KMS-11 (cell line): Measurements from ENCODE around the gene FPR1.

Experiments used
- H2AFZ ChIP-seq: fragments of 200-600 bp; sonication (generic); 2 replicates; pipeline ENCODE4 v1.6.1; 2016; ENCODE audit warnings: antibody characterized with exemption, mixed run types, low read depth
- H3K27ac ChIP-seq: fragments of 200-600 bp; sonication (generic); 2 replicates; pipeline ENCODE4 v1.6.1; 2016; ENCODE audit warnings: mild to moderate bottlenecking, mixed run types
- H3K27me3 ChIP-seq: fragments of 200-600 bp; sonication (generic); 2 replicates; pipeline ENCODE4 v1.6.1; 2017; ENCODE audit warnings: mild to moderate bottlenecking, low read depth, mixed run types, moderate library complexity; ENCODE audit not compliant: insufficient read depth
- H3K36me3 ChIP-seq: fragments of 200-600 bp; sonication (generic); 2 replicates; pipeline ENCODE4 v1.6.1; 2017; ENCODE audit warnings: mild to moderate bottlenecking, mixed run types; ENCODE audit not compliant: insufficient read depth
- H3K4me1 ChIP-seq: fragments of 200-600 bp; sonication (generic); 2 replicates; pipeline ENCODE4 v1.6.1; 2016; ENCODE audit warnings: mild to moderate bottlenecking, low read depth, mixed run types; ENCODE audit not compliant: poor library complexity, severe bottlenecking
- H3K4me2 ChIP-seq: fragments of 200-600 bp; sonication (generic); 2 replicates; pipeline ENCODE4 v1.7.0; 2016; ENCODE audit warnings: mild to moderate bottlenecking, mixed run types
- H3K4me3 ChIP-seq: fragments of 200-600 bp; sonication (generic); IDR thresholded peaks from 2 replicates; pipeline ENCODE4 v1.6.1; 2017; ENCODE audit warnings: low read depth, low read length, mixed read lengths; ENCODE audit not compliant: insufficient read depth
- H3K79me2 ChIP-seq: fragments of 200-600 bp; sonication (generic); 2 replicates; pipeline ENCODE4 v1.6.1; 2016; ENCODE audit warnings: low read depth, mixed run types; ENCODE audit not compliant: insufficient read depth
- H3K9ac ChIP-seq: fragments of 200-600 bp; sonication (generic); 2 replicates; pipeline ENCODE4 v1.6.1; 2016; ENCODE audit warnings: mild to moderate bottlenecking, mixed run types
- H4K20me1 ChIP-seq: fragments of 200-600 bp; sonication (generic); 2 replicates; pipeline ENCODE4 v1.6.1; 2016; ENCODE audit warnings: mild to moderate bottlenecking, mixed run types; ENCODE audit not compliant: insufficient read depth
- TF ChIP-seq, protein P1 (sequence below): fragments of 200-600 bp; sonication (generic); conservative IDR thresholded peaks from 2 replicates; pipeline ENCODE4 v1.6.1; 2017; ENCODE audit warnings: low read depth, mild to moderate bottlenecking, antibody characterized with exemption, low read length, moderate library complexity, mixed read lengths

The FPR1 gene, protein sequence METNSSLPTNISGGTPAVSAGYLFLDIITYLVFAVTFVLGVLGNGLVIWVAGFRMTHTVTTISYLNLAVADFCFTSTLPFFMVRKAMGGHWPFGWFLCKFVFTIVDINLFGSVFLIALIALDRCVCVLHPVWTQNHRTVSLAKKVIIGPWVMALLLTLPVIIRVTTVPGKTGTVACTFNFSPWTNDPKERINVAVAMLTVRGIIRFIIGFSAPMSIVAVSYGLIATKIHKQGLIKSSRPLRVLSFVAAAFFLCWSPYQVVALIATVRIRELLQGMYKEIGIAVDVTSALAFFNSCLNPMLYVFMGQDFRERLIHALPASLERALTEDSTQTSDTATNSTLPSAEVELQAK

DNA sequence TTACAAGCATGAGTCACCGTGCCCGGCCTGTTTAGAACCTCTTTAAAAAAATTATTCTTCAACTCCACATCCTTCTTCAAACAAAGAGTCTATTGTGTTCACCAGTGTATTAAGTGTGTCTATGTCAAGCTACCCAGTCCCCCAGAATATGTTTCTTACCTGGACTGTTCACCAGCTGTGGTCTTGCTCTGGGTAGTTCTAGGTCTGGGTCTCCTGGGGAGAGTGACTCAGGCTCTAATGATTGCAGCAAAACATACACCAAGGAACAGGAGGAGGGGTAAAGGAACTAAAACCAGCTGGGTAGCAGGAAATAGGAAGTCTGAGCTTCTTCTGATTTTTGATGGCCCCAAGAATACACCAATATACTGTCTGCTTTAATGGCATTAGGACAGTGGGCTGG, at the start of gene FPR1:
Gene FPR1 (minus strand): TSS at position 224 of the 400 bp plus-strand sequence. CDS start 4,884 bp downstream, outside the sequence.
- Histone ChIP-seq H2AFZ (no peak within 1 kb of the TSS), H3K27me3 (no peaks in the 10 kb centered on the region), H4K20me1 (no peaks in the 10 kb centered on the region), H3K36me3 (no peaks in the 10 kb centered on the region), H3K4me2 (no peak within 1 kb of the TSS), H3K79me2 (no peaks in the 10 kb centered on the region), H3K9ac (no peak within 1 kb of the TSS), H3K4me3 (no peak within 1 kb of the TSS), H3K27ac (no peak within 1 kb of the TSS), H3K4me1 (no peaks in the 10 kb centered on the region)
- TF ChIP-seq, protein P1, sequence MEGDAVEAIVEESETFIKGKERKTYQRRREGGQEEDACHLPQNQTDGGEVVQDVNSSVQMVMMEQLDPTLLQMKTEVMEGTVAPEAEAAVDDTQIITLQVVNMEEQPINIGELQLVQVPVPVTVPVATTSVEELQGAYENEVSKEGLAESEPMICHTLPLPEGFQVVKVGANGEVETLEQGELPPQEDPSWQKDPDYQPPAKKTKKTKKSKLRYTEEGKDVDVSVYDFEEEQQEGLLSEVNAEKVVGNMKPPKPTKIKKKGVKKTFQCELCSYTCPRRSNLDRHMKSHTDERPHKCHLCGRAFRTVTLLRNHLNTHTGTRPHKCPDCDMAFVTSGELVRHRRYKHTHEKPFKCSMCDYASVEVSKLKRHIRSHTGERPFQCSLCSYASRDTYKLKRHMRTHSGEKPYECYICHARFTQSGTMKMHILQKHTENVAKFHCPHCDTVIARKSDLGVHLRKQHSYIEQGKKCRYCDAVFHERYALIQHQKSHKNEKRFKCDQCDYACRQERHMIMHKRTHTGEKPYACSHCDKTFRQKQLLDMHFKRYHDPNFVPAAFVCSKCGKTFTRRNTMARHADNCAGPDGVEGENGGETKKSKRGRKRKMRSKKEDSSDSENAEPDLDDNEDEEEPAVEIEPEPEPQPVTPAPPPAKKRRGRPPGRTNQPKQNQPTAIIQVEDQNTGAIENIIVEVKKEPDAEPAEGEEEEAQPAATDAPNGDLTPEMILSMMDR = no peak

DNA sequence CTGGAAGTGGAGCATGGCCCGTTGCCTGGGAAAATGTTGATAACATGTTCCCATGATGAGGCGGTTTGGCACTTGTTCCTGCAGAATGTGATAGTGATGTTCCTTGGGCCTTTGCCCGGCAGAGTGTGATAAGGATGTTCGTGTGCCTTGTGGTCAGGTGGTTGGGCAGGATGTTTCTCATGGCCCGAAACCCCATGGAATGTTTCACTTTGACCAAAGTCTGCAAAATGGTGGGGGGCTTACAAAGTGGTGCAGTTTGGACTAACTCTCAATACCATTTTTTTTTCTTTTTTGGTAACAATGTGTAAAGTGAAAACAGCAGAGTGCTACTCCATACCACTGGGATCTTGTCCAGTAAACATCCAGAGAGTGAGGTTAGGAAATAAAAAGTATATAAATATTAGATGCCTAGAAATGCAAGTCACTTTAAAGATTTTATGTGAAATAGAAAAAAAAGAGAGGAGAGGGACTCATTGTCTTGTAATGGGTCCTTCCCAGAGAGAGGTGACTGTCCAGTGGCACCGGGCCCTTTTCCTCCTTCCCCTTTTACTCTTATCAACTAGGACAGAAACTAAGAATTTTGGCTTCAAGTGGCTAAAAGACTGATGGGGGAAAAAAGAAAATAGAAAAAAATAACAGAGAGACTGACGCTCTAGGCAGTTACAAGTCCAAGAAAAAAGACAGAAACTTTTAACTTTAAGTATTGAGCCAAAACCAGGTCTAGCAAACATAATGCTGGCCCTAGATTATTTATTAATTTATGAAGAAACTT, 49.0 kb upstream of the FPR1 start:
- Histone ChIP-seq H3K27ac (no peak overlapping the region), H3K4me2 (no peak overlapping the region), H2AFZ (no peak overlapping the region), H3K27me3 (no peaks in the 10 kb centered on the region), H4K20me1 (no peaks in the 10 kb centered on the region), H3K9ac (no peak overlapping the region), H3K36me3 (no peaks in the 10 kb centered on the region), H3K4me3 (no peak overlapping the region), H3K4me1 (no peaks in the 10 kb centered on the region), H3K79me2 (no peaks in the 10 kb centered on the region)
- TF ChIP-seq, protein P1 = no peak

DNA sequence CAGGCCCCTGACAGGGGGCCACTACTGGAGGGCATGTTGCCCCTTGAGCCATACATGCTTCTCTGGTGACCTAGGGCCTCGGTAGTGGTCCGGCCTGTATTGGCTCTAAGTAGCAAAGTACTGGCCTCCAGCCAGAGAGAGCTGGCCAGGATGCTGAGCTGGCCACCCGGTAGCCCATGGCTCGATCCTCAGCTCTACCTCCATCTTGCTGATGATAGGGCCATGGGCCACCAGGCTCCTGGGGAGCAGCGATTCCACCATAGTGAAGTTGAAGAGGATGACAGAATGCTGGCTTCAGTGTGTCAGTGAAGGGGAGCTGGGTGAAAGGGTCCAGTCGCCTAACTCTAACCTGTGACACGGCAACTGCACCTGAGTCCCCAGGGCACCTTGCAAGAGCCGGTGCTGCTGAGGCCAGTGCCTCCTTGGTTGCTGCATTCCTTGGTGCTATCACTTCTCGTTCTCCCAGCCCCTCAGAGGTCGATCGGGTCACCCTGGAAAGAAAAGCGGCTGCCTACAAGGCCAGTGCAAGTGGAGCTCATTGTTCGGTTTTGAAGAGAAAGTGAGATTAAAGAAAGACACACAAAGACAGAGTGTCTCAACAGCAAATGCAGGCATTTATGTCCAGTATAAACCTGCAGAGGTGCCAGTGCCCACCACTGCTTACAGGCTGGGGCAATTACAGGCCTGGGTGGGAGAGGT, 48.2 kb upstream of the FPR1 start:
- Histone ChIP-seq H2AFZ (no peak overlapping the region), H3K4me2 (no peak overlapping the region), H3K79me2 (no peaks in the 10 kb centered on the region), H3K9ac (no peak overlapping the region), H3K4me1 (no peaks in the 10 kb centered on the region), H3K27me3 (no peaks in the 10 kb centered on the region), H3K27ac (no peak overlapping the region), H3K36me3 (no peaks in the 10 kb centered on the region), H3K4me3 (no peak overlapping the region), H4K20me1 (no peaks in the 10 kb centered on the region)
- TF ChIP-seq, protein P1 = no peak

DNA sequence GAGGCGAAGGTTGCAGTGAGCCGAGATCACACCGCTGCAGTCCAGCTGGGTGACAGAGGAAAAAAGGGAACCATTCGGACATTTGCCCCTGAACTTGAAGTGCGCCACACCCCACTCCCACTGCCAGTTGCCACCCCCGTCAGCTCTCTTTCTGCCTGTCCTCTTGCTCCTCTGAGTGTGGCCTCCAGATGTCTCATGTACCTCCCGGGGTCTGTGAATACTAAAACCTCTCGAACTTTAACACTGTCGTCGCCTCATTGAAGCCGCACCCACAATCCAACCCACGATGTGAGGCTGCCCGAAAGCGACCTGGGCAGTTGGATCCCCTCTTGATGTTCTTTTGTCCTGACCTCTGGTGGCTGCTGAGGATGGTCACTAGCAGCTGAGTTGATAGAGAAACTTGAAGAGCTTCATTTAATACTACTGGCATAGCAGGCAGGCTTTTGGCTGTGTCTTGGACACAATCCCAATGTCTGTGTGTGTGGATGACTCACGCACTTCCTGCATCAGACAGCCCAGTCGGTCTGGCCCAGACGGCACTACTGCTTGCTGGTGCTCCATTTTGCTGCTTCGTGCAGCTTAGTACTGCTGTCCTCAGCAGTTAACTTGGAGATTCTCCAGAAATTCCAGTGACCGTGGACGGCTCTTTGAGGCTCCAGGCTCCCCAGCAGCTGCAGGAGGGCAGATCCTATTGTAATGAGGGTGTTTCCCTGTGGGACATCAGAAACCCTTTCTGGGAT, 47.5 kb upstream of the FPR1 start:
- TF ChIP-seq, protein P1 = no peak
- no peak overlapping the region for H3K9ac ChIP-seq

More for the DNA sequence above, 47.5 kb upstream of the FPR1 start:
- no peak overlapping the region for H3K27ac ChIP-seq
- no peak overlapping the region for H3K4me3 ChIP-seq
- no peak overlapping the region for H3K4me2 ChIP-seq
- no peaks in the 10 kb centered on the region for H3K27me3 ChIP-seq
- H2AFZ ChIP-seq = no peak overlapping the region
- H4K20me1 ChIP-seq = no peaks in the 10 kb centered on the region
- no peaks in the 10 kb centered on the region for H3K36me3 ChIP-seq
- no peaks in the 10 kb centered on the region for H3K79me2 ChIP-seq
- H3K4me1 ChIP-seq = no peaks in the 10 kb centered on the region
